H9 (cell line): ENCODE measurements around the gene DPP6. TPM values are rescaled to one million over a fixed set of nuclear protein-coding genes. Genes with fewer than 3 reads are reported as not detected.

Experiments used
- DNase-seq: peaks from one replicate; pipeline ENCODE4 v3.0.0-alpha.2; 2017
- H2AFZ ChIP-seq: one replicate; pipeline ENCODE4 v1.6.1; 2013; ENCODE audit warnings: mild to moderate bottlenecking, low read length, control low read depth, moderate library complexity
- H2AK5ac ChIP-seq: 2 replicates; pipeline ENCODE4 v1.6.1; 2013; ENCODE audit warnings: low read length, control low read depth, mixed read lengths; ENCODE audit not compliant: insufficient read length
- H2BK120ac ChIP-seq: one replicate; pipeline ENCODE4 v1.6.1; 2013; ENCODE audit warnings: low read depth, mild to moderate bottlenecking, low read length, control low read depth, inconsistent platforms; ENCODE audit not compliant: poor library complexity, severe bottlenecking
- H2BK12ac ChIP-seq: 2 replicates; pipeline ENCODE4 v1.6.1; 2013; ENCODE audit warnings: low read length, control low read depth, mixed read lengths, low read depth; ENCODE audit not compliant: insufficient read length
- H2BK15ac ChIP-seq: 2 replicates; pipeline ENCODE4 v1.6.1; 2013; ENCODE audit warnings: low read depth, low read length, control low read depth
- H2BK20ac ChIP-seq: one replicate; pipeline ENCODE4 v1.6.1; 2013; ENCODE audit warnings: low read depth, mild to moderate bottlenecking, low read length, control low read depth, inconsistent platforms; ENCODE audit not compliant: poor library complexity, severe bottlenecking
- H2BK5ac ChIP-seq: 2 replicates; pipeline ENCODE4 v1.6.1; 2013; ENCODE audit warnings: low read length, control low read depth, mixed read lengths; ENCODE audit not compliant: insufficient read length
- H3K14ac ChIP-seq: 2 replicates; pipeline ENCODE4 v1.6.1; 2013; ENCODE audit warnings: low read length, control low read depth; ENCODE audit not compliant: insufficient read depth
- H3K18ac ChIP-seq: 2 replicates; pipeline ENCODE4 v1.6.1; 2013; ENCODE audit warnings: low read depth, mild to moderate bottlenecking, mixed read lengths, low read length, control low read depth; ENCODE audit not compliant: insufficient read length
- H3K23ac ChIP-seq: 2 replicates; pipeline ENCODE4 v1.6.1; 2013; ENCODE audit warnings: low read length, control low read depth, mixed read lengths, low read depth; ENCODE audit not compliant: insufficient read length
- H3K23me2 ChIP-seq: 2 replicates; pipeline ENCODE4 v1.6.1; 2013; ENCODE audit warnings: low read depth, mild to moderate bottlenecking, mixed read lengths, low read length, control low read depth; ENCODE audit not compliant: insufficient read length, poor library complexity, severe bottlenecking
- H3K27ac ChIP-seq: 2 replicates; pipeline ENCODE4 v1.5.1; 2013; ENCODE audit warnings: low read length, control low read depth, mixed read lengths, low read depth; ENCODE audit not compliant: insufficient read length
- H3K27me3 ChIP-seq: 2 replicates; pipeline ENCODE4 v1.6.1; 2013; ENCODE audit warnings: low read length, control low read depth, inconsistent platforms; ENCODE audit not compliant: insufficient read depth
- H3K4ac ChIP-seq: 2 replicates; pipeline ENCODE4 v1.6.1; 2013; ENCODE audit warnings: low read depth, mild to moderate bottlenecking, control low read depth, inconsistent platforms, low read length, moderate library complexity
- H3K4me1 ChIP-seq: 2 replicates; pipeline ENCODE4 v1.6.1; 2013; ENCODE audit warnings: low read length, control low read depth, inconsistent platforms; ENCODE audit not compliant: insufficient read depth
- H3K4me2 ChIP-seq: 2 replicates; pipeline ENCODE4 v1.6.1; 2013; ENCODE audit warnings: low read length, control low read depth, mixed read lengths; ENCODE audit not compliant: insufficient read length, insufficient read depth
- H3K56ac ChIP-seq: 2 replicates; pipeline ENCODE4 v1.6.1; 2013; ENCODE audit warnings: low read depth, mild to moderate bottlenecking, mixed read lengths, low read length, control low read depth; ENCODE audit not compliant: insufficient read length
- H3K79me1 ChIP-seq: 2 replicates; pipeline ENCODE4 v1.6.1; 2013; ENCODE audit warnings: low read depth, mild to moderate bottlenecking, moderate library complexity, low read length, control low read depth, inconsistent platforms; ENCODE audit not compliant: insufficient read depth, poor library complexity, severe bottlenecking
- H3K79me2 ChIP-seq: 2 replicates; pipeline ENCODE4 v1.6.1; 2013; ENCODE audit warnings: low read length, control low read depth, inconsistent platforms; ENCODE audit not compliant: insufficient read depth
- H3K9ac ChIP-seq: 2 replicates; pipeline ENCODE4 v1.6.1; 2013; ENCODE audit warnings: low read length, control low read depth, mixed read lengths; ENCODE audit not compliant: insufficient read length; ENCODE audit errors: extremely low read depth
- H3K9me3 ChIP-seq: one replicate; pipeline ENCODE4 v1.6.1; 2013; ENCODE audit warnings: low read depth, low read length, inconsistent platforms; ENCODE audit not compliant: control insufficient read depth
- H3T11ph ChIP-seq: one replicate; pipeline ENCODE4 v1.6.1; 2013; ENCODE audit warnings: mild to moderate bottlenecking, low read length, control low read depth, inconsistent platforms
- H4K20me1 ChIP-seq: one replicate; pipeline ENCODE4 v1.6.1; 2013; ENCODE audit not compliant: control insufficient read depth, insufficient read length, insufficient read depth
- H4K5ac ChIP-seq: 2 replicates; pipeline ENCODE4 v1.6.1; 2013; ENCODE audit warnings: low read depth, mild to moderate bottlenecking, mixed read lengths, low read length, control low read depth; ENCODE audit not compliant: insufficient read length
- H4K8ac ChIP-seq: replicated peaks from 2 replicates; pipeline ENCODE4 v1.6.1; 2013; ENCODE audit warnings: low read length, control low read depth, mixed read lengths, low read depth; ENCODE audit not compliant: insufficient read length
- H4K91ac ChIP-seq: 2 replicates; pipeline ENCODE4 v1.6.1; 2013; ENCODE audit warnings: low read depth, mild to moderate bottlenecking, moderate library complexity, mixed read lengths, low read length, control low read depth; ENCODE audit not compliant: insufficient read length
- H3K27ac Mint-ChIP-seq, 3 experiments: 2 replicates in 2 of 3; 3 replicates in 1 of 3; pipeline ENCODE4 v1.8.0; 2020 to 2021; ENCODE audit warnings: mixed read lengths in 3 of 3, mild to moderate bottlenecking in 1 of 3, moderate library complexity in 1 of 3
- H3K27me3 Mint-ChIP-seq: 2 replicates; pipeline ENCODE4 v1.8.0; 2021; ENCODE audit warnings: low read depth, mild to moderate bottlenecking, moderate library complexity, mixed read lengths
- H3K36me3 Mint-ChIP-seq, 3 experiments: 2 replicates in 2 of 3; 3 replicates in 1 of 3; pipeline ENCODE4 v1.8.0; 2020 to 2021; ENCODE audit warnings: low read depth in 3 of 3, mixed read lengths in 3 of 3; ENCODE audit not compliant: insufficient read depth in 1 of 3
- H3K4me1 Mint-ChIP-seq, 2 experiments: 2 replicates each; pipeline ENCODE4 v1.8.0; 2020; ENCODE audit warnings: mixed read lengths in 2 of 2
- H3K4me3 Mint-ChIP-seq, 2 experiments: 2 replicates in 1 of 2; 3 replicates in 1 of 2; pipeline ENCODE4 v1.8.0; 2020 to 2021; ENCODE audit warnings: mild to moderate bottlenecking in 2 of 2, mixed read lengths in 2 of 2, moderate library complexity in 1 of 2
- H3K9me3 Mint-ChIP-seq, 2 experiments: 2 replicates in 1 of 2; 3 replicates in 1 of 2; pipeline ENCODE4 v1.8.0; 2020; ENCODE audit warnings: mild to moderate bottlenecking in 2 of 2, mixed read lengths in 2 of 2, moderate library complexity in 1 of 2
- WGBS: extraction: QIAGEN DNeasy Blood & Tissue Kit; methylation state at CpG from one replicate; pipeline ENCODE4 v1.1.7; 2013; ENCODE audit warnings: missing lambda C conversion rate, low lambda C conversion rate, mixed read lengths; ENCODE audit not compliant: insufficient read length; ENCODE audit errors: extremely low coverage; 5-methylcytosine and 5-hydroxymethylcytosine counted together
- total RNA-seq: library from RNA; stranded (reverse); gene quantifications from 2 replicates; pipeline ENCODE4 v1.2.1, GENCODE V29; 2021
- TF ChIP-seq, protein P1 (sequence below): fragments of 200-600 bp; sonication (generic); conservative IDR thresholded peaks from 3 replicates; pipeline ENCODE4 v1.8.0; 2021; ENCODE audit warnings: antibody characterized with exemption, mild to moderate bottlenecking

DPP6 gene
- total RNA-seq, 1 experiment from 2014 or later: 4.5 TPM

DNA sequence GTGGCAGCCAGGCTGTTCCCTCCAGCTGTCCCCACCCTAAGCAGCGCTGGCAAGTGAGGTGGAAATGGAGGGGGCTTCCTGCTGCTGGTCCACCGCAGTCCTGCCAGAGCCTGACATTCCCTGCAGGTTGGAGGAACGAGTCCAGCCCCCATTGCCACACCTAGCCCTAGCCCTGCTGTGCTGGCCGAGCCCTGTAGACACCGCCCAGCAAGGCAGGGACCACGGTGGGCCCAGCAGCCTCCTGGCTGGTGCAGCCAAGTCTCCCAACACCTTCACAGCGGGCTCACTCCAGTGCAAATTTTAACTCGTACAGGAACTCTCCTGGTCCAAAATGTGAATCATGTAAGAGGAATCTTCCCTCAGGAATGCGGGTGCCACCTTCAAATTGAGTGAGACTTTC is 834.4 kb downstream of the DPP6 start:
- Histone ChIP-seq H3K4me1 (no peaks in the 10 kb centered on the region), H3K27ac (no peak overlapping the region), H4K20me1 (no peaks in the 10 kb centered on the region), H3K9me3 (peaks cover 10% of the 10 kb centered on the region), H2BK12ac (no peak overlapping the region), H4K8ac (no peak overlapping the region), H3K14ac (no peak overlapping the region), H3K4ac (no peak overlapping the region), H3K56ac (no peak overlapping the region), H3K23ac (no peak overlapping the region), H3T11ph (no peak overlapping the region), H3K79me1 (no peaks in the 10 kb centered on the region), H3K27me3 (no peaks in the 10 kb centered on the region), H2AFZ (no peak overlapping the region), H4K91ac (no peak overlapping the region), H2AK5ac (no peak overlapping the region), H2BK5ac (no peak overlapping the region), H2BK120ac (no peak overlapping the region), H2BK15ac (no peak overlapping the region), H3K4me2 (no peak overlapping the region), H3K23me2 (no peaks in the 10 kb centered on the region), H2BK20ac (no peak overlapping the region), H3K18ac (no peak overlapping the region), H3K79me2 (no peaks in the 10 kb centered on the region), H4K5ac (no peak overlapping the region), H3K9ac (no peak overlapping the region)
- TF ChIP-seq, protein P1, sequence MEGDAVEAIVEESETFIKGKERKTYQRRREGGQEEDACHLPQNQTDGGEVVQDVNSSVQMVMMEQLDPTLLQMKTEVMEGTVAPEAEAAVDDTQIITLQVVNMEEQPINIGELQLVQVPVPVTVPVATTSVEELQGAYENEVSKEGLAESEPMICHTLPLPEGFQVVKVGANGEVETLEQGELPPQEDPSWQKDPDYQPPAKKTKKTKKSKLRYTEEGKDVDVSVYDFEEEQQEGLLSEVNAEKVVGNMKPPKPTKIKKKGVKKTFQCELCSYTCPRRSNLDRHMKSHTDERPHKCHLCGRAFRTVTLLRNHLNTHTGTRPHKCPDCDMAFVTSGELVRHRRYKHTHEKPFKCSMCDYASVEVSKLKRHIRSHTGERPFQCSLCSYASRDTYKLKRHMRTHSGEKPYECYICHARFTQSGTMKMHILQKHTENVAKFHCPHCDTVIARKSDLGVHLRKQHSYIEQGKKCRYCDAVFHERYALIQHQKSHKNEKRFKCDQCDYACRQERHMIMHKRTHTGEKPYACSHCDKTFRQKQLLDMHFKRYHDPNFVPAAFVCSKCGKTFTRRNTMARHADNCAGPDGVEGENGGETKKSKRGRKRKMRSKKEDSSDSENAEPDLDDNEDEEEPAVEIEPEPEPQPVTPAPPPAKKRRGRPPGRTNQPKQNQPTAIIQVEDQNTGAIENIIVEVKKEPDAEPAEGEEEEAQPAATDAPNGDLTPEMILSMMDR: no peak
- Mint-ChIP-seq H3K9me3 (peaks cover 7 to 11% of the 10 kb centered on the region in 2 experiments; a peak in 3 of 5 replicates), H3K4me3 (no peak overlapping the region), H3K4me1 (no peaks in the 10 kb centered on the region), H3K36me3 (peaks cover 0 to 5% (median 5%) of the 10 kb centered on the region in 3 experiments; a peak in 3 of 7 replicates), H3K27ac (no peak overlapping the region), H3K27me3 (peaks cover 8% of the 10 kb centered on the region; the same call in 1 of the 2 replicates)
- no peak for DNase-seq
- no CpG with 5 or more reads among the region's 9 CpGs for WGBS
